GM19452 (cell line): ENCODE data around the gene PYM1.
"Not testable (repeated sequence)": the region's sequence is repeated elsewhere in the genome, so short reads cannot be mapped to it uniquely, and the experiment has no call there.

Source experiments
- ATAC-seq: cut with Tn5 transposase; IDR thresholded peaks from one replicate; pipeline ENCODE4 v1.9.1; 2021; ENCODE audit not compliant: unreplicated experiment

The PYM1 gene

DNA sequence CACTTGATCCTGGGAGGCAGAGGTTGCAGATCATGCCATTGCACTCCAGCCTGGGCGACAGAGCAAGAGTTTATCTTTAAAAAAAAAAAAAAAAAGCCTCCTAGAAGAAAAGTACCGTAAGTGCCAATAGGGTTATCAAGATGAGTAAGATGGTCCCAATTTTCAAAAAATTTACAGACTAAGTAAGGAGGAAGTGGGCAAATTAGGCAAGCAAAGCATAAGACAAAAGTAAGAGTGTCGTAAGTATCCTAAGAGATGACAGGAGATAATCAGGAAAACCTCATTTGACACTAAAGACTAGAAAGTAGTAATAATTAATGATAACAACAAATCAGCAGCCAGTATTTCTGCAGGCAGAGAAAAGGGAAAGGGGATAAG, 12.2 kb downstream of the PYM1 start:
- no peak for ATAC-seq

GRCh38 chr12:55912908-55913307, 14.8 kb downstream of the PYM1 start:
- ATAC-seq, result no peak

GRCh38 chr12:55909513-55909884, 18.2 kb downstream of the PYM1 start:
- no peak for ATAC-seq

- ATAC-seq, result no peak
Measured at GRCh38 chr12:55908726-55909512, 18.8 kb downstream of the PYM1 start.

DNA sequence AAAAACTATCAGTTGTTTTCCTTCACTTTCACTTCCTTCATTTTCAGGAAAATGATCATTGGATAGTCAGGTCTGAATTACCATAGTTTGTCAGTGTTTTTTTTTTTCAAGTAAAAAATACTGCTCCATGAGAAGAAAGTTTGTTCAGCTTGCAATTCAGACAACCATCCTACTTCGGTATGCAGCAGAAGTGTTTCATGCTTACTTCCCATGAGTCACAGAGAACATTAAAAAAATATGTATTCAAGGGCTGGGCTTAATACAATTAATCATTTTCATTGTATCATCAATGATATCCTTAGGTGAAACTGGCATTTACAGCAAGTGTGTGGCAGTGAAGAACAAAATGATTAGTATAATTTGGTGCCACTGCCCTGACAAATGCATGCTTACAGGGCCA, 21.6 kb downstream of the PYM1 start:
- no peak for ATAC-seq

DNA sequence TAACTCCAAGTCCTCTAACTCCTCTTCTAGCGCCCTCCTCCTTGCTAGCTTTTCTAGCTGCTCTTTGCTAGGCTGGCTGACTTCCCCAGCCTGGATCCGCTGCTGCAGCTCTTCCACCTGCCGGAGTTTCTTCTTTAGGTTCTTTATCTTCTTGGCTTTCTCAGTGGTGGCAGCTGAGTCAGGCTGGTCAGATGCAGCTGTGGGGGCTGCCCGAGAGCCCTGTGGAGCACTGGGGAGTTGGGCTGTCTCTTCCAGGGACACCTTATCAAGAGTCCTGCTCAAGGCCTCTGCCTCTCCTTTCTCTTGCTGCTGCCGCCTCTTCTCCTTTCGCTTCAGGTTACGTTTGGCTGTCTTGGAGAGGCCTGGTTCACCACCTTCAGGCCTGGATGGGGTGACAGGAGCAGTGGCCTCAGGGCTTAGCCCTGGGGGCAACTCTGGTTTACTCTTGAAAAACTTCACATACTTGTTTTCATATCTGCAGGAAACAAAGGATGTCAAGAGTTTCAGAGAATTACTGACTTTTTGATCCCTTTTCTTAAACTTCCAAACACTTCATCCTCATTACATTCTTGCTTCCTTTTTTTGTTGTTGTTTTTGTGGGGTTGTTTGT, 25.7 kb downstream of the PYM1 start:
- ATAC-seq, result no peak

GRCh38 chr12:55899082-55899481, 28.6 kb downstream of the PYM1 start:
- ATAC-seq, result no peak

DNA sequence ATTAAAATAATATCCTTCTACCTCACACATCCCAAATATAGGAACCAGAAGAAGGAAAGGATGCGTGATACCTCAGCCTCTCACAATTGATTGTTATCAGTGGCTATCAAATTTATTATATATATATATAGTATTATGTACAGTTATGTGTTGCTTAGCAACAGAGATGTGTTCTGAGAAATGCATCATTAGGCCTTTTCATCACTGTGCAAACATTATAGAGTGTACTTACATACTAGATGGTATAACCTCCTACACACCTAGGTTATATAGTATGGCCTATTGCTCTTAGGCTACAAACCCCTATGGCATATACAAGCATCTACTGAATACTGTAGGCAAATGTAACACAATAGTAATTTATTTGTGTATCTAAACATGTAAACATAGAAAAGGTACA, 34.0 kb downstream of the PYM1 start:
- no peak for ATAC-seq

- no peak for ATAC-seq
Measured at GRCh38 chr12:55891310-55891709, 36.4 kb downstream of the PYM1 start.

GRCh38 chr12:55885113-55885512, 42.6 kb downstream of the PYM1 start:
- ATAC-seq, result no peak

DNA sequence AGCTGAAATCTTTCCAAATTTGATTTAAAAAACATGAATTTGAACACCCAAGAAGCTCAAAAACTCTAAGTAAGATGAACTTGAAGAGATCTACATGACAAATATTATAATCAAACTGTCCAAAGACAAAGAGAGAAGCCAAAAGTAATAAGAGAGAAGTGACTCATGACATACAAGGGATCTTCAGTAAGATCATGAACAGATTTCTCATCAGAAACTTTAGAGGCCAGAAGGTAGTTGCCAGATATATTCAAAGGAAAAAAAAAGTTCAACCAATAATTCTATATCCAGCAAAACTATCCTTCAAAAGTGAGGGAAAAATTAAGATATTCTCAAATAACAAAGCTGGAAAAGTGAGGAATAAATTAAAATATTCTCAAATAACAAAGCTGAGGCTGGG, 49.9 kb downstream of the PYM1 start:
- no peak for ATAC-seq

GRCh38 chr12:55875704-55876467, 51.8 kb downstream of the PYM1 start:
- no peak for ATAC-seq

DNA sequence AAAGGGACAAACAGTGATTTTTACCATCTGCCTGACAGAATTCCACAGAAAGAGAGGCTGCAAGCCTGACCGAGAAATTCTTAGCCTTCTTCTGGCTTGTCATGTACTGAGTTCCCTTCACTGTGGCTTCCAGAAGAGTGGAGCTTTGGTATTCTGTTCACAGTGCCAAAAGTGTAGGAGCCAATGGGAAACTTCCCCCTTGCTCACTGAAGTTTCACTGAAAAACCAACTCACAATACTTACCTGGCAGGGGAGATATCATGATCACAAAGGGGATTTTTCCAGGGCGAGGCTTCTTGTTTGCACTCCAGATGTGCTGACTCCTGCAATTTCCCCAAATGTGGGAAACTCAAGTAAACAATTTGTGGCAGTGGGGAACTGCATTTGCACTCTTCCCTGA, 53.3 kb downstream of the PYM1 start:
- no peak for ATAC-seq

GRCh38 chr12:55866454-55867004, 61.2 kb downstream of the PYM1 start:
- not testable (repeated sequence) for ATAC-seq

DNA sequence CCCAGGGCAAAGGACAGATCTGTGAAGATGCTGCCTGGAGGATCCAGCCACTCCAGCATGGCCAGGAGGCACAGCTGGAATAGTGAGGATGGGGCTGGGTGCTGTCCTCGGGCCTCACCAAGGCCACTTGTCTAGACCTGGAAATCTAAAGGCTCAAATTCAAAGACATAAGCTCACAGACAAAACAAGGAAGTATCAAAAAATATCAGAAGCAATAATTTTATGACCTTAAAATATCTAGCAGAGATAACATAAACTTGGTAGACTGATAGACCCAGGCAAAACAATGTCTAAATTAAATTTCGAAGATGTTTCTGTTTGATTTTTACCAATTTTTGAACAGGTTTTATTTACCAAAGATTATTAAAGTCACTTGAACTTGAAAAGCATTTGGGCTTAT, 62.4 kb downstream of the PYM1 start:
- no peak for ATAC-seq

DNA sequence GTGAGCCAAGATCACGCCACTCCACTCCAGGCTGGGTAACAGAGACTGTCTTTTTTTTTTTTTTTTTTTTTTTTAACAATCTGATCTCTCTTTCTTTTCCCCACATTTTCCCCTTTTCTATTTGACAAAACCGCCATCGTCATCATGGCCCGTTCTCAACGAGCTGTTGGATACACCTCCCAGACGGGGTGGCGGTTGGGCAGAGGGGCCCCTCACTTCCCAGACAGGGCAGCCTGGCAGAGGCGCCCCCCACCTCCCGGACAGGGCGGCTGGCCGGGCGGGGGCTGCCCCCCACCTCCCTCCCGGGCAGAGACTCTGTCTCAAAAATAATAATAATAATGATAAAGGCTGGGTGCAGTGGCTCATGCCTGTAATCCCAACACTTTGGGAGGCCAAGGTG, 64.8 kb downstream of the PYM1 start:
- ATAC-seq, result not testable (repeated sequence)

GRCh38 chr12:55862286-55862685, 65.4 kb downstream of the PYM1 start:
- no peak for ATAC-seq

DNA sequence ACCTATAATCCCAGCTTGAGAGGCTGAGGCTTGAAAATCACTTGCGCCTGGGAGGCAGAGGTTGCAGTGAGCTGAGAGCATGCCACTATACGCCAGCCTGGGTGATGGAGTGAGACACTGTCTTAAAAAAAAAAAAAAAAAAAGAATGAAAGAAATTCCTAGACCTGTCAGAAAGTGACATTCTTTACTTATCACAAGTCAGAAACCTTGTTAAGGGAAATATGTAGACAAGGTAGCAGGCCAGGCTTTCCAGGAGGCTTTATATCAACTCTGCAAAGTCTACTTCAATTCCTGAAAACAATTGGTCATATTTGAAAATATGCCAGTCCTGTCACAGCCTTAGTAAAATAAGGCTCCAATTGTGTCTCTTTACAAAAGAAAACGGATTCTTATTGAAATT, 65.8 kb downstream of the PYM1 start:
- ATAC-seq, result no peak

DNA sequence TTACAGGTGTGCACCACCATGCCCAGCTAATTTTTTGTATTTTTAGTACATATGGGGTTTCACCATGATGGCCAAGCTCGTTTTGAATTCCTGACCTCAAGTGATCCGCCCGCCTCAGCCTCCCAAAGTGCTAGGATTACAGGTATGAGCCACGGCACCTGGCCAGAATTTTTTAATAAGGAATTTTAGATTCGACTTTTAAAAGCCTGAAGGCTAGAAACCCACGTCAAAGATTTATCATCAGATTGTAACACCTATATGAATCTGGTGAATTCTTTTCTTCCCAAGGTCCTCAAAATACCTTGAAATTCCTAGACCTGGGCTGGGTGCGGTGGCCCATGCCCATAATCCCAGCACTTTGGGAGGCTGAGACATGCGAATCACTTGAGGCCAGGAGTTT, 66.3 kb downstream of the PYM1 start:
- ATAC-seq, result no peak

DNA sequence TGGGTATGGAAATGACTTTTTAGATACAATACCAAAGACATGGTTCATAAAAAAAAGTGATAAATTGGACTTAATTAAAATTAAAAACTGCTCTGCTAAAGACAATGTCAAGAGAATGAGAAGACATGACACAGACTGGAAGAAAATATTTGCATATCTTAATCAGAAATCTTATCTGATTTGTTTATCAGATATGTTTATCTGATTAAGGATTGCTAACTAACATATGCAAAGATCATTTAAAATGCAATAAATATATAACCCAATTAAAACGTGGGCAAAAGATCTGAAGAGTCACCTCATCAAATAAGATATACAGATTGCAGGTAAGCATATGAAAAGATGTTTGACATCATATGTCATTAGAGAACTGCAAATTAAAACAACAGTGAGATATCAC, 75.0 kb downstream of the PYM1 start:
- no peak for ATAC-seq
